HFFc6 (cell line): ENCODE data around the gene NOX5. TPM values are rescaled to one million over a fixed set of nuclear protein-coding genes. Genes with fewer than 3 reads are reported as not detected.
A peak's percentile ranks its signal among the peaks of the same experiment; 100 is the strongest.

ENCODE experiments used
- DNase-seq: peaks from one replicate; pipeline ENCODE4 v3.0.0-alpha.2; 2018
- H3K27ac Mint-ChIP-seq: 2 replicates; pipeline ENCODE4 v1.8.0; 2020; ENCODE audit warnings: mild to moderate bottlenecking, mixed read lengths
- H3K27me3 Mint-ChIP-seq: 2 replicates; pipeline ENCODE4 v1.8.0; 2021; ENCODE audit warnings: mild to moderate bottlenecking, moderate library complexity, mixed read lengths; ENCODE audit not compliant: insufficient read depth
- H3K36me3 Mint-ChIP-seq: 2 replicates; pipeline ENCODE4 v1.8.0; 2021; ENCODE audit warnings: low read depth, mixed read lengths
- H3K4me1 Mint-ChIP-seq: 2 replicates; pipeline ENCODE4 v1.8.0; 2020; ENCODE audit warnings: low read depth, mixed read lengths
- H3K4me3 Mint-ChIP-seq: 2 replicates; pipeline ENCODE4 v1.8.0; 2020; ENCODE audit warnings: mild to moderate bottlenecking, moderate library complexity, mixed read lengths
- H3K9me3 Mint-ChIP-seq: 2 replicates; pipeline ENCODE4 v1.8.0; 2020; ENCODE audit warnings: mild to moderate bottlenecking, mixed read lengths
- CTCF ChIP-seq: fragments of 200-600 bp; sonication (generic); IDR thresholded peaks from 2 replicates; pipeline ENCODE4 v1.5.0; 2021; ENCODE audit warnings: antibody characterized with exemption, mild to moderate bottlenecking
- total RNA-seq, 6 experiments: library from RNA; stranded (reverse); fragmentation: NEBNext Ultra II Directional; extraction: Animal tissue kit (Norgen Biotek cat#: 25700); gene quantifications; 2 replicates in 1 of 6; 3 replicates in 5 of 6; pipeline ENCODE4 v1.2.3, GENCODE V29; 2021

NOX5 gene
- total RNA-seq, 6 experiments from 2014 or later: 0.19 to 0.77 (median 0.64) TPM

- Mint-ChIP-seq H3K4me3 (no peak overlapping the region), H3K27me3 (peaks cover 30% of the 10 kb centered on the region), H3K27ac (no peak overlapping the region), H3K9me3 (peaks cover 14% of the 10 kb centered on the region), H3K36me3 (peaks cover 13% of the 10 kb centered on the region), H3K4me1 (peaks cover 5% of the 10 kb centered on the region; the same call in 1 of the 2 replicates)
- DNase-seq: no peak
- TF ChIP-seq CTCF: no peak
These were observed 10.5 kb upstream of the NOX5 start for GRCh38 chr15:69004011-69004410.

GRCh38 chr15:69008056-69008455 lies 6.4 kb upstream of the NOX5 start:
- peaks cover 13% of the 10 kb centered on the region for H3K4me1 Mint-ChIP-seq
- TF ChIP-seq CTCF: no peak
- H3K9me3 Mint-ChIP-seq: peaks cover 14% of the 10 kb centered on the region
- peaks cover 12% of the 10 kb centered on the region for H3K27me3 Mint-ChIP-seq
- H3K36me3 Mint-ChIP-seq: peaks cover 18% of the 10 kb centered on the region
- no peak overlapping the region for H3K4me3 Mint-ChIP-seq
- no peak for DNase-seq
- no peak overlapping the region for H3K27ac Mint-ChIP-seq

- Mint-ChIP-seq H3K4me1 (peaks cover 26% of the 10 kb centered on the region), H3K36me3 (peaks cover 18% of the 10 kb centered on the region), H3K4me3 (peak overlapping the region; percentile 23; the same call in 1 of the 2 replicates), H3K9me3 (peaks cover 14% of the 10 kb centered on the region), H3K27me3 (peaks cover 7% of the 10 kb centered on the region), H3K27ac (no peak overlapping the region)
- TF ChIP-seq CTCF: no peak
- DNase-seq: no peak
These were observed 5.2 kb upstream of the NOX5 start for GRCh38 chr15:69009341-69009740.

- Mint-ChIP-seq H3K27me3 (peaks cover 7% of the 10 kb centered on the region), H3K4me3 (no peak overlapping the region), H3K27ac (no peak overlapping the region), H3K36me3 (peaks cover 18% of the 10 kb centered on the region), H3K4me1 (peaks cover 41% of the 10 kb centered on the region), H3K9me3 (peaks cover 14% of the 10 kb centered on the region)
- DNase-seq: no peak
- TF ChIP-seq CTCF: no peak
These were observed 2.9 kb upstream of the NOX5 start for GRCh38 chr15:69011641-69012040.

GRCh38 chr15:69012761-69013364 lies 1.6 kb upstream of the NOX5 start:
- Mint-ChIP-seq H3K27ac (peak overlapping the region; percentile 2), H3K4me3 (no peak overlapping the region), H3K27me3 (peaks cover 5% of the 10 kb centered on the region; the same call in 1 of the 2 replicates), H3K9me3 (peaks cover 9% of the 10 kb centered on the region), H3K36me3 (peaks cover 13% of the 10 kb centered on the region), H3K4me1 (peaks cover 41% of the 10 kb centered on the region)
- no peak for TF ChIP-seq CTCF
- no peak for DNase-seq
